OCI-LY3 (cell line): ENCODE data around the gene MVD.

Experiments
- H2AFZ ChIP-seq: fragments of 200-600, 300-600 bp; shearing (Covaris generic); 2 replicates; pipeline ENCODE4 v1.6.0; 2014; ENCODE audit warnings: antibody characterized with exemption, low read depth, low read length
- H3K27ac ChIP-seq: fragments of 200-600, 300-600 bp; sonication (generic); 2 replicates; pipeline ENCODE4 v1.5.1; 2014; ENCODE audit warnings: mild to moderate bottlenecking, low read length, moderate library complexity, mixed read lengths
- H3K27me3 ChIP-seq: fragments of 200-600, 300-600 bp; sonication (generic); 2 replicates; pipeline ENCODE4 v1.6.1; 2014; ENCODE audit warnings: low read depth, low read length, mixed read lengths
- H3K36me3 ChIP-seq: fragments of 200-600, 300-600 bp; sonication (generic); replicated peaks from 2 replicates; pipeline ENCODE3; 2014; ENCODE audit warnings: low read depth, low read length, mixed read lengths
- H3K4me1 ChIP-seq: fragments of 300-600, 200-600 bp; sonication (generic); 2 replicates; pipeline ENCODE4 v1.6.1; 2014; ENCODE audit warnings: low read length, mixed read lengths
- H3K4me2 ChIP-seq: fragments of 200-600, 300-600 bp; sonication (generic); 2 replicates; pipeline ENCODE4 v1.6.1; 2014; ENCODE audit warnings: low read length, mixed read lengths
- H3K4me3 ChIP-seq: fragments of 300-600, 200-600 bp; sonication (generic); 2 replicates; pipeline ENCODE4 v1.5.1; 2014; ENCODE audit warnings: antibody characterized with exemption, mild to moderate bottlenecking, low read length, moderate library complexity
- H3K79me2 ChIP-seq: fragments of 300-600, 200-600 bp; shearing (Covaris generic); 2 replicates; pipeline ENCODE4 v1.6.1; 2014; ENCODE audit warnings: mild to moderate bottlenecking, low read length, mixed read lengths
- H3K9ac ChIP-seq: fragments of 300-600, 200-600 bp; shearing (Covaris generic); 2 replicates; pipeline ENCODE4 v1.6.0; 2014; ENCODE audit warnings: mild to moderate bottlenecking, low read length, moderate library complexity
- H3K9me3 ChIP-seq: fragments of 200-600, 300-600 bp; shearing (Covaris generic); 2 replicates; pipeline ENCODE4 v1.6.1; 2014; ENCODE audit warnings: low read length, mixed read lengths; ENCODE audit not compliant: insufficient read depth
- H4K20me1 ChIP-seq: fragments of 200-600, 300-600 bp; sonication (generic); 2 replicates; pipeline ENCODE4 v1.6.1; 2016; ENCODE audit warnings: low read length, mixed read lengths; ENCODE audit not compliant: insufficient read depth
- EZH2phosphoT487 ChIP-seq: fragments of 200-600 bp; shearing (Covaris generic); IDR thresholded peaks from 2 replicates; pipeline ENCODE4 v1.6.1; 2018; ENCODE audit warnings: antibody characterized with exemption, mixed run types, low read depth
- TF ChIP-seq, protein P1 (sequence below): fragments of 200-600, 300-600 bp; sonication (generic); IDR thresholded peaks from 2 replicates; pipeline ENCODE4 v1.5.1; 2014; ENCODE audit warnings: antibody characterized with exemption, low read length, low read depth

MVD gene

GRCh38 chr16:88701581-88702370 lies 38.9 kb upstream of the MVD start:
- no peak overlapping the region for H2AFZ ChIP-seq
- peak overlapping the region; percentile 76 for H3K4me3 ChIP-seq
- H3K9ac ChIP-seq, result peak overlapping the region; percentile 76
- H3K79me2 ChIP-seq, result peaks cover 41% of the 10 kb centered on the region
- no peaks in the 10 kb centered on the region for H3K27me3 ChIP-seq
- TF ChIP-seq, protein P1, sequence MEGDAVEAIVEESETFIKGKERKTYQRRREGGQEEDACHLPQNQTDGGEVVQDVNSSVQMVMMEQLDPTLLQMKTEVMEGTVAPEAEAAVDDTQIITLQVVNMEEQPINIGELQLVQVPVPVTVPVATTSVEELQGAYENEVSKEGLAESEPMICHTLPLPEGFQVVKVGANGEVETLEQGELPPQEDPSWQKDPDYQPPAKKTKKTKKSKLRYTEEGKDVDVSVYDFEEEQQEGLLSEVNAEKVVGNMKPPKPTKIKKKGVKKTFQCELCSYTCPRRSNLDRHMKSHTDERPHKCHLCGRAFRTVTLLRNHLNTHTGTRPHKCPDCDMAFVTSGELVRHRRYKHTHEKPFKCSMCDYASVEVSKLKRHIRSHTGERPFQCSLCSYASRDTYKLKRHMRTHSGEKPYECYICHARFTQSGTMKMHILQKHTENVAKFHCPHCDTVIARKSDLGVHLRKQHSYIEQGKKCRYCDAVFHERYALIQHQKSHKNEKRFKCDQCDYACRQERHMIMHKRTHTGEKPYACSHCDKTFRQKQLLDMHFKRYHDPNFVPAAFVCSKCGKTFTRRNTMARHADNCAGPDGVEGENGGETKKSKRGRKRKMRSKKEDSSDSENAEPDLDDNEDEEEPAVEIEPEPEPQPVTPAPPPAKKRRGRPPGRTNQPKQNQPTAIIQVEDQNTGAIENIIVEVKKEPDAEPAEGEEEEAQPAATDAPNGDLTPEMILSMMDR, result no peak
- TF ChIP-seq EZH2phosphoT487, result no peak
- peaks cover 12% of the 10 kb centered on the region for H3K36me3 ChIP-seq
- H3K4me2 ChIP-seq, result peak overlapping the region; percentile 88
- peak overlapping the region; percentile 41; the same call in 1 of the 2 replicates for H3K27ac ChIP-seq
- no peaks in the 10 kb centered on the region for H3K9me3 ChIP-seq
- no peaks in the 10 kb centered on the region for H4K20me1 ChIP-seq
- H3K4me1 ChIP-seq, result peaks cover 24% of the 10 kb centered on the region

DNA sequence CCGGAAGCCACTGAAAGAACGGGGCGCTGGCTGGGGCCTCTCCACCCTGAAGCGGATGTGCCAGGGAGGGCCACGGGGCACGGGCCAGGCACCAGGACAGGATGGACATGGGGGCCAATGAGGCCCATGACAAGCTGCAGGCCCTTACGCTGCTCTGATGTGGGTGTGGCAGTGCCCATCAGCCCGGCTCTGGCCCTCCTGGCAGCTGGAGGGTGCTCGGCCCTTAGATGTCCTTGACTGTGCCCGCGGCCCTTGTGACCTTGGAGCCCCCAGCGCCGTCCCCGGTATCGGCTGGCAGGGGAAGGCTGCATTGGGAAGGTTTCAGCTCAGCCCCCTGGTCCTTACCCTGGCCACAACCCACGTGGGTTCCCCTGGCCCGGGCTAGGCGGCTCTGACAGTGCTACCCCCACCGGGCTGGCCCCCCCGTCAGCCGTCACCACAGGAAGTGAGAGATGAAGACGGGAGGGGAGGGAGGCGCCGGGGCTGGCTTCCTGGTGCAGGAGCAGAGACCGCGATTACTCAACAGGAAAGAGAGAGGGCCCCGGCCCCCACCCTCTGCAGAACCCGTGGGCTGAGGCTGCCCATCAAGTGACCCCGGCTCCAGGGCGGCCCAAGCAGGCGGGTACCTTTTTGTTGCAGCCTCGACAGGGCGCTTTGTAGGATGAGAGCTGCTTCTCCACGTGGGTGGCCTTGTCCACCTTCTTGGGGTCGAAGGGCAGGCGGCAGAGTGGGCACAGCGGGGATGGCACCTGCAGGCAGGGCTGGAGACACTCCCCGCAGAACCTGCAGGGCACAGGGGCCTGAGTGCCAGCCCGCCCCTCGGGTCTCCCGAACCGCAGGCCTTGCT lies 38.0 kb upstream of the MVD start:
- H3K9ac ChIP-seq, result peak overlapping the region; percentile 76
- peak overlapping the region; percentile 41 for H3K27ac ChIP-seq
- H4K20me1 ChIP-seq, result no peaks in the 10 kb centered on the region
- peaks cover 24% of the 10 kb centered on the region for H3K4me1 ChIP-seq
- H3K4me2 ChIP-seq, result peak overlapping the region; percentile 88
- peaks cover 36% of the 10 kb centered on the region for H3K79me2 ChIP-seq
- no peak for TF ChIP-seq EZH2phosphoT487
- TF ChIP-seq, protein P1, result no peak
- H3K36me3 ChIP-seq, result peaks cover 13% of the 10 kb centered on the region
- no peaks in the 10 kb centered on the region for H3K27me3 ChIP-seq
- peak overlapping the region; percentile 76 for H3K4me3 ChIP-seq
- no peaks in the 10 kb centered on the region for H3K9me3 ChIP-seq
- H2AFZ ChIP-seq, result no peak overlapping the region

DNA sequence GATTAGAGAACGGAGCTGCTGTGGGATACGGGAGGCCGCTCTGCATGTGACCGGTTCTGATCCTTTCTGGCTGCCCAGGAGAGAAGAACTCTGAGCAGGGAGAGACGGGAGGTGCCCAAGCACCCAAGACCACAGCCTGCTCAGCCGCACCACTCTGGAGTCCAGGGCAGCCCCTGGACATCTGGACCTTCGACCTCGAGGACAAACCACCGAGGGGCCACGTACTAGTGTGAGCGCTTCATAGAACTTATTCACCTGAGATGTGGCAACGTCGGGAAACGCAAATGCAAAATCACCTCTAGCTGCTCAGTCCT lies 37.4 kb upstream of the MVD start:
- Histone ChIP-seq H3K4me3 (peak overlapping the region; percentile 76), H3K9ac (peak overlapping the region; percentile 76; the same call in 1 of the 2 replicates), H3K79me2 (peaks cover 30% of the 10 kb centered on the region), H3K27ac (no peak overlapping the region), H4K20me1 (no peaks in the 10 kb centered on the region), H2AFZ (no peak overlapping the region), H3K27me3 (no peaks in the 10 kb centered on the region), H3K36me3 (peaks cover 14% of the 10 kb centered on the region), H3K4me1 (peaks cover 23% of the 10 kb centered on the region), H3K9me3 (no peaks in the 10 kb centered on the region), H3K4me2 (peak overlapping the region; percentile 88)
- TF ChIP-seq, protein P1, result no peak
- TF ChIP-seq EZH2phosphoT487, result no peak

DNA sequence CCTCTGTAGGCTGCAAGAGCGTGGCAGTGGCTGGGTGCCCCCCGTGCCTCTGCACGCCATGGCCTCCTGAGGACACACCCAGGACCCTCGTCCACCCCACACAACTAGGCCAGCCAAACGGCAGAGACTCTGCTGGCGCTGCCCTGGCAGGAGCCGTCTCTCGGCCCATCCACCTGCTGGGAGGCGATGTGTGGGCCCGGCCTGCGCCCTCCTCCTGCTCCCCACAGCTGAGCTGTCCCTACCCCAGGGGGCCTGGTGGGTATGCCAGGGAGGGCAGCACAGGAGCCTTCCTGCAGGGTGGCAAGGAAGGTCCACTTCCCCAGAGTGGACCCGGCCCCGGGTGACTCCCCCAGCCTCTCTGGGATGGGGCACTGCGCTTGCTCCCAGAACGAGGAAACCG lies 36.3 kb upstream of the MVD start:
- H3K9ac ChIP-seq, result no peak overlapping the region
- H3K4me2 ChIP-seq, result no peak overlapping the region
- H2AFZ ChIP-seq, result no peak overlapping the region
- no peaks in the 10 kb centered on the region for H3K27me3 ChIP-seq
- TF ChIP-seq EZH2phosphoT487, result no peak
- TF ChIP-seq, protein P1, result no peak
- H4K20me1 ChIP-seq, result no peaks in the 10 kb centered on the region
- H3K4me3 ChIP-seq, result no peak overlapping the region
- H3K79me2 ChIP-seq, result peaks cover 20% of the 10 kb centered on the region
- H3K36me3 ChIP-seq, result peaks cover 14% of the 10 kb centered on the region
- no peaks in the 10 kb centered on the region for H3K9me3 ChIP-seq
- peaks cover 17% of the 10 kb centered on the region for H3K4me1 ChIP-seq
- H3K27ac ChIP-seq, result no peak overlapping the region
